Measurements from ENCODE around the gene ITSN2.

DNA sequence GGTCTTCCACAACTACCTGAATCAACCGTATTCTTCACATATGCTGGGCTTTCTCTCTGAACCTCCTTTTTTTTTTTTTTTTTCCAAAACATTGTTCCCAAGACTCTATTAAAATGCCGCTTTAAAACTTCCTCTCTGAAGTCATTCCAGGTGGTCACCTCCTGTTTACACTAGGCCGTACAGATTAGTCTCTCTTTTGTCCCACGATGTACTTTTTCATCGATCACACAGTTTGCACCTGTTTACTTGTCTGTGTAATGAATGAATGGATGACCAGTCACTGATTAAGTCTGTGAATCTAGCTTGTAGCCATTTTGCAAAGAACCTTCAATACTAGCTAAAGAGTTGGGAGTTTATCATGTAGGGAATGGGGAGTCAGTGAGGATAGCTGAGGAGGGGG is 202.2 kb downstream of the ITSN2 start:
- TF ChIP-seq, protein P1, sequence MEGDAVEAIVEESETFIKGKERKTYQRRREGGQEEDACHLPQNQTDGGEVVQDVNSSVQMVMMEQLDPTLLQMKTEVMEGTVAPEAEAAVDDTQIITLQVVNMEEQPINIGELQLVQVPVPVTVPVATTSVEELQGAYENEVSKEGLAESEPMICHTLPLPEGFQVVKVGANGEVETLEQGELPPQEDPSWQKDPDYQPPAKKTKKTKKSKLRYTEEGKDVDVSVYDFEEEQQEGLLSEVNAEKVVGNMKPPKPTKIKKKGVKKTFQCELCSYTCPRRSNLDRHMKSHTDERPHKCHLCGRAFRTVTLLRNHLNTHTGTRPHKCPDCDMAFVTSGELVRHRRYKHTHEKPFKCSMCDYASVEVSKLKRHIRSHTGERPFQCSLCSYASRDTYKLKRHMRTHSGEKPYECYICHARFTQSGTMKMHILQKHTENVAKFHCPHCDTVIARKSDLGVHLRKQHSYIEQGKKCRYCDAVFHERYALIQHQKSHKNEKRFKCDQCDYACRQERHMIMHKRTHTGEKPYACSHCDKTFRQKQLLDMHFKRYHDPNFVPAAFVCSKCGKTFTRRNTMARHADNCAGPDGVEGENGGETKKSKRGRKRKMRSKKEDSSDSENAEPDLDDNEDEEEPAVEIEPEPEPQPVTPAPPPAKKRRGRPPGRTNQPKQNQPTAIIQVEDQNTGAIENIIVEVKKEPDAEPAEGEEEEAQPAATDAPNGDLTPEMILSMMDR (conservative IDR thresholded peaks at IDR 0.05 in 1 of 2, IDR thresholded peaks at IDR 0.05 in 1 of 2; ENCODE audit: low read depth in 1 of 2, low read length in 2 of 2) = no peak
- no peak for TF ChIP-seq EZH2 (IDR thresholded peaks at IDR 0.05; ENCODE audit: low read length, missing control alignments)
